ENCODE results near the gene GPR85.

Gene GPR85

GRCh38 chr7:113083816-113084495 is 2.7 kb downstream of the GPR85 start:
- no peak for DNase-seq (ENCODE audit: low read depth)
- no peak overlapping the region for H3K4me3 ChIP-seq (ENCODE audit: low read length)
- TF ChIP-seq CTCF (IDR thresholded peaks at IDR 0.05; ENCODE audit: insufficient read depth, low read depth, low read length, missing control alignments): no peak

- H3K4me3 ChIP-seq (ENCODE audit: low read length): no peak overlapping the region
- no peak for DNase-seq (ENCODE audit: low read depth)
- no peak for TF ChIP-seq CTCF (IDR thresholded peaks at IDR 0.05; ENCODE audit: insufficient read depth, low read depth, low read length, missing control alignments)
Observed at GRCh38 chr7:113083132-113083815, 3.4 kb downstream of the GPR85 start.

- DNase-seq (ENCODE audit: low read depth): no peak
- no peak overlapping the region for H3K4me3 ChIP-seq (ENCODE audit: low read length)
- no peak for TF ChIP-seq CTCF (IDR thresholded peaks at IDR 0.05; ENCODE audit: insufficient read depth, low read depth, low read length, missing control alignments)
Observed at GRCh38 chr7:113078331-113078730, 8.3 kb downstream of the GPR85 start.

DNA sequence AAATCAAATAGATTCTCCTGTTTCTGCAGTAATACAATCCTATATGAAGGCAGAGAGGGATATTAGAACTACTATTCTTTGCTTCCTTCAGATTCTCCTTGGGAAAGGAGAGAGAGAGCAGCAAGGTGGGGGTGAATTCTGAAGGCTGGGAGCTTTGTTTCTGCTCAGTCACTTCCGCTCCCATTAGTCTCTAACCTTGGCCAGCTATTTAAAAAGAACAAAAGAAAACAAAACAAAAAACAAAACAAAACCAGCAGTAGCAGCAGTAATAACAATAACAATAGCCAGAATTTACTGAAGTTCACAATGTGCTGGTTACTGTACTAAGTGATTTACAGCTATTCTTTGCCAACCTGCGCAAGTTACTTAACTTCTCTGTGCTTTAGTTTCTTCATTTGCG is 9.9 kb downstream of the GPR85 start:
- H3K4me3 ChIP-seq (ENCODE audit: low read length): no peak overlapping the region
- TF ChIP-seq CTCF (IDR thresholded peaks at IDR 0.05; ENCODE audit: insufficient read depth, low read depth, low read length, missing control alignments): no peak
- no peak for DNase-seq (ENCODE audit: low read depth)

DNA sequence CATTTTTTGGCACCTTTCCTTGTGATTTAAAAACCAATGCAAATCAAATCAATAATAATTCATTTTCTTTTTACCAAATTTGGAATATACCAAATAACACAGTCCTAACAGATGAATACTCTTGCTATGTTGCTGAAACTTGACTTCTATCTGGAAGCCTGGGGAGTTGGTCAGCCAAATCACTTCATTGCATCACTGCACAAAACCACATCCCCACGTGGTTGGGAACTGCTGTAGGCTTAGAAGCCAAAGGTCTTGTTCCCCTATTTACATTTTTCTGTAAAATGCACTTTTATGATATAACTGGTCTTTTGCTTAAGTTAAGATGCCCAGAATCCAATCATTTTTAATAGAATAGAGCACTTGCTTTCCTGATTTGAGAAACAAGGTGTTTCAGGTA is 15.2 kb downstream of the GPR85 start:
- DNase-seq (ENCODE audit: low read depth): peak; percentile 22
- no peak for TF ChIP-seq CTCF (IDR thresholded peaks at IDR 0.05; ENCODE audit: insufficient read depth, low read depth, low read length, missing control alignments)
- no peak overlapping the region for H3K4me3 ChIP-seq (ENCODE audit: low read length)

GRCh38 chr7:113062499-113062898 is 24.1 kb downstream of the GPR85 start:
- TF ChIP-seq CTCF (IDR thresholded peaks at IDR 0.05; ENCODE audit: insufficient read depth, low read depth, low read length, missing control alignments): no peak
- no peak for DNase-seq (ENCODE audit: low read depth)
- H3K4me3 ChIP-seq (ENCODE audit: low read length): no peak overlapping the region

GRCh38 chr7:113060100-113060499 is 26.5 kb downstream of the GPR85 start:
- DNase-seq (ENCODE audit: low read depth): no peak
- no peak for TF ChIP-seq CTCF (IDR thresholded peaks at IDR 0.05; ENCODE audit: insufficient read depth, low read depth, low read length, missing control alignments)
- no peak overlapping the region for H3K4me3 ChIP-seq (ENCODE audit: low read length)
